Muscle of leg (tissue), 11 donors: ENCODE results near the gene GIT1. TPM values are rescaled to one million over a fixed set of nuclear protein-coding genes. Genes with fewer than 3 reads are reported as not detected.

ENCODE experiments used
- DNase-seq: peaks from one replicate; pipeline ENCODE4 v3.0.0; 2013
- H3K27ac ChIP-seq: one replicate; pipeline ENCODE4 v1.5.1; 2013; ENCODE audit warnings: mild to moderate bottlenecking, low read length, control low read depth
- H3K27me3 ChIP-seq: one replicate; pipeline ENCODE4 v1.6.1; 2013; ENCODE audit warnings: low read length; ENCODE audit not compliant: control insufficient read depth, insufficient read depth
- H3K36me3 ChIP-seq: one replicate; pipeline ENCODE4 v1.6.1; 2013; ENCODE audit warnings: low read length; ENCODE audit not compliant: control insufficient read depth, insufficient read depth
- H3K4me1 ChIP-seq: one replicate; pipeline ENCODE4 v1.6.1; 2013; ENCODE audit warnings: low read length; ENCODE audit not compliant: control insufficient read depth, insufficient read depth
- H3K4me3 ChIP-seq: one replicate; pipeline ENCODE4 v1.5.1; 2013; ENCODE audit warnings: low read length, control low read depth
- H3K9me3 ChIP-seq: replicated peaks from 2 replicates; pipeline ENCODE4 v1.6.1; 2013; ENCODE audit warnings: low read depth, low read length; ENCODE audit not compliant: control insufficient read depth
- WGBS: methylation state at CpG from one replicate; pipeline ENCODE4 v1.1.5; 2013; ENCODE audit warnings: missing lambda C conversion rate; ENCODE audit not compliant: insufficient coverage; 5-methylcytosine and 5-hydroxymethylcytosine counted together
- polyA plus RNA-seq, 8 donors: library from polyadenylated mRNA; unstranded; fragments of 120-200 nt; gene quantifications; one replicate each; pipeline versions ENCODE4 v1.2.1 to v1.2.3, GENCODE V29; 2013; ENCODE audit warnings: inconsistent platforms in 1 of 8, low replicate concordance in 1 of 8; ENCODE audit not compliant: insufficient read length in 8 of 8, insufficient read depth in 1 of 8
- total RNA-seq: library from RNA; stranded (reverse); fragments of 120-200 nt; gene quantifications from one replicate; pipeline ENCODE4 v1.2.4, GENCODE V29; 2013

Gene GIT1
- total and polyA plus RNA-seq, 9 donors = 16.4 to 33.7 (median 31.4) TPM

GRCh38 chr17:29615492-29616299, 26.2 kb upstream of the GIT1 start:
- Histone ChIP-seq H3K27me3 (peaks cover 52% of the 10 kb centered on the region), H3K27ac (peak overlapping the region; percentile 42), H3K36me3 (peaks cover 4% of the 10 kb centered on the region), H3K4me3 (peak overlapping the region; percentile 49), H3K9me3 (no peaks in the 10 kb centered on the region), H3K4me1 (peaks cover 74% of the 10 kb centered on the region)
- 1% methylated on average over 69 of the region's 74 CpGs for WGBS
- peak; percentile 95 for DNase-seq

- Histone ChIP-seq H3K4me1 (peaks cover 68% of the 10 kb centered on the region), H3K9me3 (no peaks in the 10 kb centered on the region), H3K4me3 (peak overlapping the region; percentile 28), H3K36me3 (peaks cover under 1% of the 10 kb centered on the region), H3K27ac (peak overlapping the region; percentile 42), H3K27me3 (peaks cover 52% of the 10 kb centered on the region)
- DNase-seq = peak; percentile 56
- 34% methylated on average over 4 of the region's 15 CpGs for WGBS
Observed at GRCh38 chr17:29615048-29615385, 25.6 kb upstream of the GIT1 start.

DNA sequence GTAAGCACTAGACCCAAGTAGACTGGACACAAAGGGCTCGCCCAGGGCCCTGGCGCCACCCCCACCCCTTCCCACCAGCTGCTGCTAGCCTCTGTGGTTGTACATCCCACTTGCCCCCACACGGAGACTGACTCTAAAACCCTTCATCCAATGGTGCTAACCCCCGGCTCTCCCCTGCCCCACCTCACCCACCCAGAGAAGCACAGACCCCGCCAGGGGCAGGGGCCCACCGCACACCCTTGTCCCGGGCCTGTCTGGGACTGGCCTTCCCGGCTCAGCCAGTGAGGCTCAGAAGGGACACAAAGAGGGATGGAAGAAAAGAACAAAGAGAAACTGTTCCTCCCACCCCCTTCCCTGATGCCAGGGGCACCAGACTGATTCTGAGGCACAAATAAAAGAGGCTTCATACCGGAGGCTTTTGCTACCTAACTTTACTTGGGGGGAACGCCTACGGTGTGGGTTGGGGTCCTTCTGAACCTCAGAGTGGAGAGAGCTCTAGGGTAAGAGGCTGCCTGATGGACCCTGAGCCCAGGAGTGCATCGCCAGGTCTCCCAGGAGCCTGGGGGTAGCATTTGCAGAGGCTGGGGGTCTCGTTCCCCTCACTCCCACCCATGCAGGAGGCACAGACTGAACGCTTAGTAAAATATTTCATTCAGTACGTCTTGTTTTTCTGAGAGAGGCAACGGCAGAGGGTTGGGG, 25.1 kb upstream of the GIT1 start:
- Histone ChIP-seq H3K4me3 (no peak overlapping the region), H3K27me3 (peaks cover 51% of the 10 kb centered on the region), H3K36me3 (peaks cover 3% of the 10 kb centered on the region)

DNA sequence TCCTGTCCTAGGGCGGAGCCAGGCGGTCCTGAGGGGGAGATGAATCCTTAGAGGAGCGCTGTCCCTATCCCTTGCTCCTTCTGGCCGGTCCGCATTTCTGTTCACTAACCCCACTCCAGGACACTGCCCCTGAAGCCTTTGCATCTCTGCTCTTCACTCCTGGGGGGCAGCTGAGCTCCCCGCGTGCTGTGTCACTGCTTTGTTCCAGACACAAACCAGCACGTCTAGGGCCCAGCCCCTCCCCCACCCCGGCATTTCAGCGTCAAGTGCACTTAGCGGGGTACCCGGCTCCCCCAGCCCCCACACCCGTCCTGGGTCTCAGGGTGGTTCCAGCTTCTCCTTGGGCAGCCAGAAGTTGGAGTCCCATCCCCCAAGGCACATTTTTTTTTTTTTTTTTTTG, 24.4 kb upstream of the GIT1 start:
- 39% methylated on average over 9 of the region's 13 CpGs for WGBS
- no peaks in the 10 kb centered on the region for H3K9me3 ChIP-seq

More for the DNA sequence above, 25.1 kb upstream of the GIT1 start:
- 58% methylated on average over 7 of the region's 16 CpGs for WGBS
- no peak overlapping the region for H3K27ac ChIP-seq
- H3K9me3 ChIP-seq = no peaks in the 10 kb centered on the region
- peak; percentile 24 for DNase-seq
- H3K4me1 ChIP-seq = peaks cover 62% of the 10 kb centered on the region

DNA sequence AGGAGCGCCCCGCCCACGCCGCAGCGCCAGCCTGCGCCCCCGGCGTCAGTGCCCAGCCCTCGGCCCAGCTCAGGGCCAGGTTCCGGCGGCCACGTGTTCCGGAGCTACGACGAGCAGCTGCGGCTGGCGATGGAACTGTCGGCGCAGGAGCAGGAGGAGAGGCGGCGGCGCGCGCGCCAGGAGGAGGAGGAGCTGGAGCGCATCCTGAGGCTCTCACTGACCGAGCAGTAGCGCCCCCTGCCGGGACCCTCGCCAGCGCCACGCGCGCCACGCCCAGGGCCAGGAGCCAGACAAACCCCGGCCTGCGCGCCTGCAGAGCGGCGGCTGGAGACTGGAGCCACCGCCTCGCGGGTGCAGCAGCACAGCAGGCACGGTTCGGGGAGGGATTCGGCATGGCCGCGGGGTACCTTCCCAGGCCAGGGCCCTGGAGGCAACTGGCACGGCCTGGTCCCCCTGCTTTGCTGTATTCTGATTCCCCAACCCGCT, 23.9 kb upstream of the GIT1 start:
- H3K27ac ChIP-seq = no peak overlapping the region
- no peaks in the 10 kb centered on the region for H3K9me3 ChIP-seq
- H3K36me3 ChIP-seq = peaks cover 6% of the 10 kb centered on the region
- H3K27me3 ChIP-seq = peaks cover 40% of the 10 kb centered on the region
- peaks cover 59% of the 10 kb centered on the region for H3K4me1 ChIP-seq
- peak; percentile 96 for DNase-seq
- under 1% methylated on average over 47 of the region's 50 CpGs for WGBS
- H3K4me3 ChIP-seq = peak overlapping the region; percentile 32

More for the DNA sequence above, 24.4 kb upstream of the GIT1 start:
- peaks cover 44% of the 10 kb centered on the region for H3K27me3 ChIP-seq
- peaks cover 3% of the 10 kb centered on the region for H3K36me3 ChIP-seq
- peak overlapping the region; percentile 32 for H3K4me3 ChIP-seq
- no peak overlapping the region for H3K27ac ChIP-seq
- peaks cover 60% of the 10 kb centered on the region for H3K4me1 ChIP-seq
- DNase-seq = peak; percentile 37

- Histone ChIP-seq H3K4me3 (no peak overlapping the region), H3K27ac (no peak overlapping the region), H3K27me3 (peaks cover 32% of the 10 kb centered on the region), H3K36me3 (peaks cover 9% of the 10 kb centered on the region), H3K9me3 (no peaks in the 10 kb centered on the region), H3K4me1 (peaks cover 51% of the 10 kb centered on the region)
- DNase-seq = no peak
- WGBS = 27% methylated on average over 80 of the region's 85 CpGs
Observed at GRCh38 chr17:29612404-29613280, 23.2 kb upstream of the GIT1 start.

GRCh38 chr17:29612094-29612403, 22.6 kb upstream of the GIT1 start:
- no peak for DNase-seq
- WGBS = 80% methylated on average over 2 of the region's 12 CpGs
- H3K4me3 ChIP-seq = no peak overlapping the region
- H3K36me3 ChIP-seq = peaks cover 13% of the 10 kb centered on the region
- H3K4me1 ChIP-seq = peaks cover 45% of the 10 kb centered on the region
- H3K27ac ChIP-seq = no peak overlapping the region
- H3K9me3 ChIP-seq = no peaks in the 10 kb centered on the region
- peaks cover 26% of the 10 kb centered on the region for H3K27me3 ChIP-seq

- Histone ChIP-seq H3K4me1 (peaks cover 40% of the 10 kb centered on the region), H3K27me3 (peaks cover 21% of the 10 kb centered on the region), H3K4me3 (no peak overlapping the region), H3K9me3 (no peaks in the 10 kb centered on the region), H3K27ac (no peak overlapping the region), H3K36me3 (peaks cover 13% of the 10 kb centered on the region)
- 92% methylated on average over 4 of the region's 11 CpGs for WGBS
- no peak for DNase-seq
Observed at GRCh38 chr17:29611351-29612093, 22.1 kb upstream of the GIT1 start.

- Histone ChIP-seq H3K36me3 (peaks cover 13% of the 10 kb centered on the region), H3K4me3 (no peak overlapping the region), H3K4me1 (peaks cover 30% of the 10 kb centered on the region), H3K27ac (no peak overlapping the region), H3K27me3 (peaks cover 11% of the 10 kb centered on the region), H3K9me3 (no peaks in the 10 kb centered on the region)
- no peak for DNase-seq
- 100% methylated on average over 1 of the region's 3 CpGs for WGBS
Observed at GRCh38 chr17:29610395-29610794, 20.9 kb upstream of the GIT1 start.
